ENCODE data around the gene SLC13A4.

The SLC13A4 gene

GRCh38 chr7:135768467-135768866 is 40.5 kb upstream of the SLC13A4 start:
- ATAC-seq (ENCODE audit: insufficient read depth, low read depth), result no peak

GRCh38 chr7:135768064-135768463 is 40.1 kb upstream of the SLC13A4 start:
- TF ChIP-seq CTCF (IDR thresholded peaks at IDR 0.05; ENCODE audit: borderline replicate concordance, extremely low read depth, low read length, poor library complexity, severe bottlenecking) (no peak), EZH2 (IDR thresholded peaks at IDR 0.05; ENCODE audit: borderline replicate concordance, low read depth, low read length, severe bottlenecking) (no peak)
- no peaks in the 10 kb centered on the region for H3K79me2 ChIP-seq (ENCODE audit: insufficient read depth, low read length)
- H2AFZ ChIP-seq (ENCODE audit: low read depth, low read length), result no peak overlapping the region
- ATAC-seq (ENCODE audit: insufficient read depth, low read depth), result no peak
- DNase-seq, result no peak
- H3K9ac ChIP-seq (ENCODE audit: low read depth, low read length), result no peak overlapping the region
- H3K9me3 ChIP-seq (ENCODE audit: insufficient read depth, low read length, severe bottlenecking), result no peaks in the 10 kb centered on the region
- H4K20me1 ChIP-seq (ENCODE audit: insufficient read depth, low read length), result no peaks in the 10 kb centered on the region
- no peaks in the 10 kb centered on the region for H3K27me3 ChIP-seq (ENCODE audit: insufficient read depth, low read length, poor library complexity)
- H3K4me1 ChIP-seq (ENCODE audit: insufficient read depth, low read length), result peaks cover 19% of the 10 kb centered on the region
- no peak overlapping the region for H3K27ac ChIP-seq (ENCODE audit: low read length)
- no peak overlapping the region for H3K4me3 ChIP-seq (ENCODE audit: low read depth in 1 of 2, low read length in 2 of 2)
- H3K4me2 ChIP-seq (ENCODE audit: insufficient read depth, low read length), result no peak overlapping the region
- H3K36me3 ChIP-seq (ENCODE audit: insufficient read depth, low read length), result no peaks in the 10 kb centered on the region

More at GRCh38 chr7:135768467-135768866, 40.5 kb upstream of the SLC13A4 start:
- peaks cover 23% of the 10 kb centered on the region for H3K4me1 ChIP-seq (ENCODE audit: insufficient read depth, low read length)
- no peak overlapping the region for H2AFZ ChIP-seq (ENCODE audit: low read depth, low read length)
- H3K9me3 ChIP-seq (ENCODE audit: insufficient read depth, low read length, severe bottlenecking), result no peaks in the 10 kb centered on the region
- H3K9ac ChIP-seq (ENCODE audit: low read depth, low read length), result no peak overlapping the region
- no peaks in the 10 kb centered on the region for H3K36me3 ChIP-seq (ENCODE audit: insufficient read depth, low read length)
- DNase-seq, result no peak
- H4K20me1 ChIP-seq (ENCODE audit: insufficient read depth, low read length), result no peaks in the 10 kb centered on the region
- no peaks in the 10 kb centered on the region for H3K27me3 ChIP-seq (ENCODE audit: insufficient read depth, low read length, poor library complexity)
- H3K4me2 ChIP-seq (ENCODE audit: insufficient read depth, low read length), result no peak overlapping the region
- no peaks in the 10 kb centered on the region for H3K79me2 ChIP-seq (ENCODE audit: insufficient read depth, low read length)
- no peak overlapping the region for H3K4me3 ChIP-seq (ENCODE audit: low read depth in 1 of 2, low read length in 2 of 2)
- TF ChIP-seq EZH2 (IDR thresholded peaks at IDR 0.05; ENCODE audit: borderline replicate concordance, low read depth, low read length, severe bottlenecking), result no peak
- H3K27ac ChIP-seq (ENCODE audit: low read length), result no peak overlapping the region

- no peak for ATAC-seq (ENCODE audit: insufficient read depth, low read depth)
Measured at GRCh38 chr7:135763261-135763660, 35.3 kb upstream of the SLC13A4 start.

More at GRCh38 chr7:135763261-135763660, 35.3 kb upstream of the SLC13A4 start:
- no peak overlapping the region for H3K27ac ChIP-seq (ENCODE audit: low read length)
- no peak for DNase-seq
- no peak overlapping the region for H3K4me3 ChIP-seq (ENCODE audit: low read depth in 1 of 2, low read length in 2 of 2)
- TF ChIP-seq CTCF (IDR thresholded peaks at IDR 0.05; ENCODE audit: borderline replicate concordance, extremely low read depth, low read length, poor library complexity, severe bottlenecking) (no peak), EZH2 (IDR thresholded peaks at IDR 0.05; ENCODE audit: borderline replicate concordance, low read depth, low read length, severe bottlenecking) (no peak)
- H3K4me2 ChIP-seq (ENCODE audit: insufficient read depth, low read length), result no peak overlapping the region
- no peak overlapping the region for H2AFZ ChIP-seq (ENCODE audit: low read depth, low read length)
- H4K20me1 ChIP-seq (ENCODE audit: insufficient read depth, low read length), result no peaks in the 10 kb centered on the region
- no peaks in the 10 kb centered on the region for H3K9me3 ChIP-seq (ENCODE audit: insufficient read depth, low read length, severe bottlenecking)
- H3K79me2 ChIP-seq (ENCODE audit: insufficient read depth, low read length), result no peaks in the 10 kb centered on the region
- no peaks in the 10 kb centered on the region for H3K27me3 ChIP-seq (ENCODE audit: insufficient read depth, low read length, poor library complexity)
- H3K36me3 ChIP-seq (ENCODE audit: insufficient read depth, low read length), result no peaks in the 10 kb centered on the region
- no peak overlapping the region for H3K9ac ChIP-seq (ENCODE audit: low read depth, low read length)
- H3K4me1 ChIP-seq (ENCODE audit: insufficient read depth, low read length), result peaks cover 6% of the 10 kb centered on the region; the same call in 1 of the 2 replicates

Measured in DND-41 (cell line).